Mesenchymal stem cell (in vitro differentiated cells and primary cell): Measurements from ENCODE around the gene SPNS1.

Source experiments
- DNase-seq: peaks from one replicate; pipeline ENCODE4 v3.0.0-alpha.2; 2013
- H2AFZ ChIP-seq: one replicate; pipeline ENCODE4 v1.6.1; 2013; ENCODE audit warnings: low read depth, mild to moderate bottlenecking, control low read depth, inconsistent platforms, low read length, moderate library complexity
- H2AK5ac ChIP-seq: 2 replicates; pipeline ENCODE4 v1.6.1; 2013; ENCODE audit warnings: low read length, moderate library complexity, mild to moderate bottlenecking, inconsistent platforms; ENCODE audit not compliant: severe bottlenecking
- H2BK120ac ChIP-seq: one replicate; pipeline ENCODE4 v1.6.1; 2013; ENCODE audit warnings: low read depth, mild to moderate bottlenecking, inconsistent platforms, low read length, moderate library complexity
- H2BK12ac ChIP-seq, 2 experiments: one replicate each; pipeline ENCODE4 v1.6.1; 2013; ENCODE audit warnings: inconsistent platforms in 2 of 2, low read length in 2 of 2, mild to moderate bottlenecking in 2 of 2, moderate library complexity in 2 of 2, control low read depth in 1 of 2
- H2BK15ac ChIP-seq: one replicate; pipeline ENCODE4 v1.6.1; 2013; ENCODE audit warnings: mild to moderate bottlenecking, low read depth, inconsistent platforms; ENCODE audit not compliant: poor library complexity, severe bottlenecking
- H2BK5ac ChIP-seq: 2 replicates; pipeline ENCODE4 v1.6.1; 2013; ENCODE audit warnings: low read depth, mild to moderate bottlenecking, low read length, control low read depth, inconsistent platforms; ENCODE audit not compliant: poor library complexity, severe bottlenecking
- H3K14ac ChIP-seq, 2 experiments: one replicate each; pipeline ENCODE4 v1.6.1; 2013; ENCODE audit warnings: inconsistent platforms in 2 of 2, low read length in 2 of 2, control low read depth in 1 of 2, mild to moderate bottlenecking in 1 of 2, moderate library complexity in 1 of 2
- H3K18ac ChIP-seq, 2 experiments: one replicate each; pipeline ENCODE4 v1.6.1; 2013; ENCODE audit warnings: inconsistent platforms in 2 of 2, low read length in 2 of 2, control low read depth in 1 of 2, low read depth in 1 of 2, mild to moderate bottlenecking in 1 of 2
- H3K23ac ChIP-seq, 2 experiments: one replicate each; pipeline ENCODE4 v1.6.1; 2013; ENCODE audit warnings: inconsistent platforms in 2 of 2, low read length in 2 of 2, mild to moderate bottlenecking in 2 of 2, moderate library complexity in 2 of 2, control low read depth in 1 of 2
- H3K27ac ChIP-seq: 2 replicates; pipeline ENCODE4 v1.5.1; 2013; ENCODE audit warnings: mild to moderate bottlenecking, moderate library complexity, low read length, control low read depth, inconsistent platforms; ENCODE audit not compliant: poor library complexity, severe bottlenecking
- H3K27me3 ChIP-seq, 2 experiments: 2 replicates each; pipeline versions ENCODE4 v1.6.1 to v1.7.0; 2013; ENCODE audit warnings: low read length in 2 of 2, mild to moderate bottlenecking in 2 of 2, moderate library complexity in 2 of 2, control low read depth in 1 of 2, inconsistent platforms in 1 of 2; ENCODE audit not compliant: control insufficient read depth in 1 of 2, insufficient read depth in 1 of 2
- H3K36me3 ChIP-seq, 2 experiments: 2 replicates each; pipeline versions ENCODE4 v1.6.1 to v1.7.0; 2013; ENCODE audit warnings: low read length in 2 of 2, control low read depth in 1 of 2, inconsistent platforms in 1 of 2, low read depth in 1 of 2, mild to moderate bottlenecking in 1 of 2; ENCODE audit not compliant: insufficient read depth in 2 of 2, control insufficient read depth in 1 of 2
- H3K4ac ChIP-seq, 2 experiments: one replicate each; pipeline ENCODE4 v1.6.1; 2013; ENCODE audit warnings: inconsistent platforms in 2 of 2, low read length in 2 of 2, mild to moderate bottlenecking in 2 of 2, moderate library complexity in 2 of 2, control low read depth in 1 of 2, low read depth in 1 of 2
- H3K4me1 ChIP-seq: 2 replicates; pipeline ENCODE4 v1.6.1; 2013; ENCODE audit warnings: low read depth, low read length, control low read depth; ENCODE audit not compliant: control insufficient read depth, insufficient read depth
- H3K4me2 ChIP-seq: 2 replicates; pipeline ENCODE4 v1.6.1; 2013; ENCODE audit warnings: low read length, mild to moderate bottlenecking, inconsistent platforms; ENCODE audit not compliant: poor library complexity, severe bottlenecking
- H3K4me3 ChIP-seq, 2 experiments: 2 replicates each; pipeline versions ENCODE4 v1.5.1 to v1.7.0; 2013; ENCODE audit warnings: low read length in 2 of 2, mild to moderate bottlenecking in 2 of 2, control low read depth in 1 of 2, low read depth in 1 of 2; ENCODE audit not compliant: insufficient read depth in 1 of 2
- H3K79me1 ChIP-seq: replicated peaks from 2 replicates; pipeline ENCODE4 v1.6.1; 2013; ENCODE audit warnings: mild to moderate bottlenecking, control low read depth, low read length, inconsistent platforms; ENCODE audit not compliant: poor library complexity, severe bottlenecking
- H3K9ac ChIP-seq: 2 replicates; pipeline ENCODE4 v1.7.0; 2013; ENCODE audit warnings: mild to moderate bottlenecking, low read length, moderate library complexity
- H3K9me3 ChIP-seq: 2 replicates; pipeline ENCODE4 v1.7.0; 2013; ENCODE audit warnings: mild to moderate bottlenecking, low read length; ENCODE audit not compliant: control insufficient read depth
- H4K8ac ChIP-seq: one replicate; pipeline ENCODE4 v1.6.1; 2013; ENCODE audit warnings: inconsistent platforms, mild to moderate bottlenecking, low read length, moderate library complexity
- H4K91ac ChIP-seq: one replicate; pipeline ENCODE4 v1.6.1; 2013; ENCODE audit warnings: mild to moderate bottlenecking, low read length, inconsistent platforms
- WGBS: methylation state at CpG from one replicate; pipeline ENCODE4 v1.1.7; 2013; ENCODE audit warnings: mixed read lengths; 5-methylcytosine and 5-hydroxymethylcytosine counted together

Gene SPNS1

GRCh38 chr16:28946681-28947080 is 27.9 kb upstream of the SPNS1 start:
- Histone ChIP-seq H3K14ac (no peak overlapping the region), H3K4me3 (no peak overlapping the region), H2AFZ (no peak overlapping the region), H3K18ac (no peak overlapping the region), H2BK120ac (no peak overlapping the region), H3K27ac (no peak overlapping the region), H3K27me3 (no peaks in the 10 kb centered on the region), H3K4me2 (no peak overlapping the region), H2BK5ac (no peak overlapping the region), H2BK15ac (no peak overlapping the region), H3K4ac (no peak overlapping the region), H2BK12ac (no peak overlapping the region), H3K79me1 (peaks cover 2% of the 10 kb centered on the region), H3K9ac (no peak overlapping the region), H3K23ac (no peak overlapping the region), H3K9me3 (no peaks in the 10 kb centered on the region), H2AK5ac (no peak overlapping the region), H3K36me3 (no peaks in the 10 kb centered on the region), H3K4me1 (peaks cover 8% of the 10 kb centered on the region), H4K91ac (no peak overlapping the region), H4K8ac (no peak overlapping the region)
- DNase-seq = no peak
- WGBS = 78% methylated on average over 2 of the region's 4 CpGs

GRCh38 chr16:28950648-28951409 is 23.7 kb upstream of the SPNS1 start, which contains the start of gene NFATC2IP:
Gene NFATC2IP (plus strand): TSS chr16:28950937. CDS start chr16:28951012, 75 bp downstream.
- Histone ChIP-seq H3K9me3 (no peaks in the 10 kb centered on the region), H3K27ac (peak within 1 kb of the TSS; percentile 60), H3K79me1 (peaks cover 23% of the 10 kb centered on the region), H3K4me2 (peak within 1 kb of the TSS; percentile 97), H3K4me3 (peak within 1 kb of the TSS; percentile 93 to 95), H4K91ac (peak within 1 kb of the TSS; percentile 74), H3K36me3 (peaks cover 22 to 32% of the 10 kb centered on the region in 2 experiments), H3K23ac (peak within 1 kb of the TSS in 1 of 2 experiments; percentile 57), H4K8ac (peak within 1 kb of the TSS; percentile 90), H3K18ac (peak within 1 kb of the TSS; percentile 61 to 84), H3K9ac (peak within 1 kb of the TSS; percentile 90), H3K4me1 (peaks cover 10% of the 10 kb centered on the region), H2BK120ac (peak within 1 kb of the TSS; percentile 54), H2AK5ac (no peak within 1 kb of the TSS), H3K27me3 (no peaks in the 10 kb centered on the region), H2AFZ (peak within 1 kb of the TSS; percentile 80), H2BK12ac (peak within 1 kb of the TSS in 1 of 2 experiments; percentile 6), H2BK15ac (peak within 1 kb of the TSS; percentile 78), H2BK5ac (no peak within 1 kb of the TSS), H3K4ac (peak within 1 kb of the TSS; percentile 46 to 88), H3K14ac (peak within 1 kb of the TSS in 1 of 2 experiments; percentile 10)
- peak; percentile 100 for DNase-seq
- 1% methylated on average over 66 of the region's 79 CpGs for WGBS

GRCh38 chr16:28951410-28951943 is 23.1 kb upstream of the SPNS1 start:
- WGBS = 2% methylated on average over 17 of the region's 17 CpGs
- H3K4me2 ChIP-seq = peak overlapping the region; percentile 97
- no peak overlapping the region for H2BK5ac ChIP-seq
- H2AK5ac ChIP-seq = no peak overlapping the region
- peaks cover 9% of the 10 kb centered on the region for H3K4me1 ChIP-seq
- peaks cover 28% of the 10 kb centered on the region for H3K79me1 ChIP-seq
- H4K91ac ChIP-seq = peak overlapping the region; percentile 74
- peak overlapping the region; percentile 93 to 95 for H3K4me3 ChIP-seq
- no peak for DNase-seq
- H2BK120ac ChIP-seq = peak overlapping the region; percentile 54
- H3K9me3 ChIP-seq = no peaks in the 10 kb centered on the region
- peak overlapping the region; percentile 80 for H2AFZ ChIP-seq
- peak overlapping the region in 1 of 2 experiments; percentile 57 for H3K23ac ChIP-seq
- peak overlapping the region; percentile 78 for H2BK15ac ChIP-seq
- H3K9ac ChIP-seq = peak overlapping the region; percentile 90
- H3K14ac ChIP-seq = no peak overlapping the region
- H3K27me3 ChIP-seq = no peaks in the 10 kb centered on the region
- no peak overlapping the region for H3K27ac ChIP-seq
- H4K8ac ChIP-seq = no peak overlapping the region
- no peak overlapping the region for H2BK12ac ChIP-seq
- peak overlapping the region in 1 of 2 experiments; percentile 77 for H3K18ac ChIP-seq
- H3K4ac ChIP-seq = no peak overlapping the region
- peaks cover 29 to 38% of the 10 kb centered on the region in 2 experiments for H3K36me3 ChIP-seq

GRCh38 chr16:28958216-28958615 is 16.4 kb upstream of the SPNS1 start:
- DNase-seq = no peak
- Histone ChIP-seq H3K18ac (no peak overlapping the region), H3K23ac (no peak overlapping the region), H3K4me2 (no peak overlapping the region), H2BK5ac (no peak overlapping the region), H3K14ac (no peak overlapping the region), H3K36me3 (peaks cover 73 to 85% of the 10 kb centered on the region in 2 experiments), H4K8ac (no peak overlapping the region), H3K9me3 (no peaks in the 10 kb centered on the region), H3K79me1 (peaks cover 41% of the 10 kb centered on the region), H3K27ac (no peak overlapping the region), H3K4me1 (no peaks in the 10 kb centered on the region), H4K91ac (no peak overlapping the region), H3K9ac (no peak overlapping the region), H2AFZ (no peak overlapping the region), H2BK15ac (no peak overlapping the region), H2BK120ac (no peak overlapping the region), H3K4ac (no peak overlapping the region), H2AK5ac (no peak overlapping the region), H2BK12ac (no peak overlapping the region), H3K27me3 (no peaks in the 10 kb centered on the region), H3K4me3 (no peak overlapping the region)
- 95% methylated on average over 9 of the region's 9 CpGs for WGBS
